Muscle of arm (tissue), 12 donors: ENCODE data around the gene SLC34A1. TPM values are rescaled to one million over a fixed set of nuclear protein-coding genes. Genes with fewer than 3 reads are reported as not detected.
A peak's percentile ranks its signal among the peaks of the same experiment; 100 is the strongest.
"Not testable (repeated sequence)": the region's sequence is repeated elsewhere in the genome, so short reads cannot be mapped to it uniquely, and the experiment has no call there.

Experiments used
- DNase-seq: peaks from one replicate; pipeline ENCODE4 v3.0.0-alpha.2; 2013
- polyA plus RNA-seq, 12 donors: library from polyadenylated mRNA; unstranded; fragments of 120-200 nt; gene quantifications; one replicate each; pipeline ENCODE4 v1.2.1, GENCODE V29; 2013; ENCODE audit not compliant: insufficient read length in 12 of 12

SLC34A1 gene
- polyA plus RNA-seq, 12 donors = 0.10 to 1.3 (median 0.14) TPM; not detected in 6

DNA sequence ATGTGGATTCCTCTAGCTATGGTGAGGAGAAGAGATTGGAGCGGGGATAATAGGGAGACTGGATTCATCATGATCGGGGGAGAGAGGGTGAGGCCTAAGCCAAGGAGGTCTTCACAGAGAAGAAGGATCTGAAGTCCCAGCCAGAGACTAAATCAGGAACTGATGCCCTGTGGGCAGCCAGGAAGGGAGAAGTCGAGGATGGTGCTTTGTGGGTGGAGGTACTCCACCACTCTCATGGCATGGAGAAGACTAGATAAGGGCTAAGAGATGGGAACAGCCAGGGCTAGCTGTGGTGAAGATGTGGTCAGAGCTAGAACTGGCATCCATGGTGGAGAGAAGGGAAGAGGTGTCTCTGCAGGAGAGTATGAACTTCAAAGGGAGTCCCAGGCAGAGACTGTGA lies 29.5 kb upstream of the SLC34A1 start:
- DNase-seq = no peak

DNA sequence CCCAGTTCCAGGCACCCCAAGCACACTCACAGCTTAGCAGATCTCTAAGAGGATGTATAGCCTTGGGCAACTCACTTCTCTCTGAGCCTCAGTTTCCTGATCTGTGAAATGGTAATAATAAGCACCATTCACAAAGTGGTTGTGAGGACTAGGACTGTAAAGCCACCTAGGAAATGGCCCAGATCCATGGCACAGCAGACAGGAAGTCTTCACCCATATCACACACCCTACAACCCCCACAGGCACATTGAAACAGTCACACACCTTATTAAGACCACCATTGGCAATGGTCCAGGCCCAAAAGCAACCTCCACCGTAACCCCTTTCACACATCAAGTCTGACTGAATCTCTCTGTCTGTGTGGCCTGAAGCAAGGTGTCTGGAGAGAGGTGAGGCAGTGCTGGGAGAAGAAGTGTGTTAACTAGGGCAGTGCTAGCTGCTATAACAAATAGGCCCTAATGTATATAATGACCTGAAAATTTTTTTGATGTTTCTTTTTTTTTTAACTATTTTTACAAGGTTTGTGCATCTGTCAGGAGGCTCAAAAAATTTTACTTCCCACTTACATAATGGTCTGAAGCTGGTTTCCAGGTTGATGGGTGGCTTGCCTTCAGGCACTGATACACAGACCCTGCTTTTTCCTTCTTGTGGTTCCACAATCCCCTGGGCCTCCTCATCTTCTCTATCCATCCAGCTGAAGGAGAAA lies 28.9 kb upstream of the SLC34A1 start:
- no peak for DNase-seq

DNA sequence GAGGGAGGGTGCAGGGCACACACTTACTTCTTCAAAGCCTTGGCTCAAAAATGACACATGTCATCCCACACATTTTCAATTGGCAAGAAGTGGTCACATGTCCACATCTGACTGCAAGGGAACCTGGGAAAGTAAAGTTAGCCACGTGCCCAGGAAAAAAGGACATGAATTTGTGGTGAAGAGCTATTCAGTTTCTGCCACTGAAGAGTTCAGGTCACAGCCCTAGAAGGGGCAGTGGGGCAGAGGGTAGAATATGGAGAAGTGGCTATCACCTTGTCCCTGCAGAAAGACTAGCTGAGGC lies 28.4 kb upstream of the SLC34A1 start:
- DNase-seq = no peak

DNA sequence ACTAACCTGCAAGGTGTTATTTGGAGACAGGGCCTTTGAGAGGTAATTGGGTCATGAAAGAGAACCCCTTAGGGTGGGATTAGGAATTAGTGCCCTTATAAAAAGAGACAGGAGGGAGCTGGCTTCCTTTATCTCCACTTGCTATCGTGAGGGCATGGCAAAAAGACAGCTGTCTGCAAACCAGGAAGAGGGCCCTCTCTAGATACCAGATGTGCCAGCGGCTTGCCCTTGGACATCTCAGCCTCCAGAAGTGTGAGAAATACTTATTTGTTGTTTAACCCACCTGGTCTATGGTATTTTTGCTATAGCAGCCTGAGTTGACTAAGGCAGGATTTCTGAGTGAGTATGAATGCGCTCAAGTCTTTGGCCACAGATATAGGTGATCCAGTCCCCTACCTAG lies 27.5 kb upstream of the SLC34A1 start:
- DNase-seq = no peak

DNA sequence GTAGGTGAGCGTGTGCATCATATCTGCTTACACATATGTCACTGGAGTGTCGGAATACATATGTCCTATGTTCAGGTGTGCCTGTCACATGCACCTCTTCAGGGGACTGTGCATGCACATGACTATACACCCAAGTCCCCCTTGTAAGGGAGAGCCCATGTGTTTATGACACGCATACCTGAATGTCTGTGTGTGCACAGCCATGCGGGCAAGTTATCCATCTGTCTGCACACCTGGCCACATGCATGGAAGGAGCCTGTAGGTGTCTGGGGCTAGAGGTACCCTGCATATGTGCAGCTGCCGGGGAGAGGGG lies 27.1 kb upstream of the SLC34A1 start:
- DNase-seq = no peak

DNA sequence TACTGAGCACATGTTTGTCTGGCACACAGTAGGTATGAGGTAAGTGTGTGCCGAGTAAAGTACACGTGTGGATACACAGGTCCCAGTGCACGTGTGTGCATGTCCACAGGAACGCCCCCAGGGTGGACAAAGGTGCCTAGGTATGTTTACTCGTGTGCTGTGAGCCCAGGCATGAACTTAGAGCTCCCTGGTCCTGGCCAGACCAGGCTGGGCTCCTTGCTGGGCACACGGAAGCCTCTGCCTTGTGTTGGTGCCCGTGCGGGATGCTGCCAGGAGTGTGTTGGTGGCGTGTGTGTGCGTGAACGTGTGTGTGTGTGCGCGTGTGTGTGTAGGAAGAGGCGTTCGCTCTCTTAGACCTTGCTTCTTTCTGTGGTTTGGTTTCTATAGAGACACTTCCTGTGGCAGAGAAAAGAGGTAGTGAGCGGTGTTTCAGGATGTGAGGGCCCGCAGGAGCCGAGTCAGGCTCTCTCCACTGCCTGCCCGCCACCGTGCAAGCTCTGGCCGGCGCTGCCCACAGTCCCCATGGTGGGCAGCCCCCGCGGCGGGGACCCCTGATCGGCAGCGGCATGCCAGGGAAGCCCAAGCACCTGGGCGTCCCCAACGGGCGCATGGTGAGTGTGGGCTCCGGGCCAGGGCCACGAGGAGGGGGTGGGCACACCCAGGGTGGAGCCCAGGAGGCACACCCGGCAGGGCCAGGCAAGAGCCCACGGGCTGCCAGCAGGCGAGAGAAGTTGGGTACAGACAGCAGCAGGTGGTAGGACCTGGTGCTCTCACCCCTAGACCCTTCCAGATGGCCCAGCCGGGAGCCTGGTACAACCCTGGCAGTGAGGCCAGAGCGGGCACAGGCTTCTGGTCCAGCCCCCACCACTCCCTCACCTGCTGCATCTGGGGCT lies 26.5 kb upstream of the SLC34A1 start, which contains the start of gene RGS14:
TSS of gene RGS14 (plus strand) at position 466 of the 893 bp plus-strand sequence. CDS start at position 567, 101 bp downstream.
- DNase-seq = no peak

DNA sequence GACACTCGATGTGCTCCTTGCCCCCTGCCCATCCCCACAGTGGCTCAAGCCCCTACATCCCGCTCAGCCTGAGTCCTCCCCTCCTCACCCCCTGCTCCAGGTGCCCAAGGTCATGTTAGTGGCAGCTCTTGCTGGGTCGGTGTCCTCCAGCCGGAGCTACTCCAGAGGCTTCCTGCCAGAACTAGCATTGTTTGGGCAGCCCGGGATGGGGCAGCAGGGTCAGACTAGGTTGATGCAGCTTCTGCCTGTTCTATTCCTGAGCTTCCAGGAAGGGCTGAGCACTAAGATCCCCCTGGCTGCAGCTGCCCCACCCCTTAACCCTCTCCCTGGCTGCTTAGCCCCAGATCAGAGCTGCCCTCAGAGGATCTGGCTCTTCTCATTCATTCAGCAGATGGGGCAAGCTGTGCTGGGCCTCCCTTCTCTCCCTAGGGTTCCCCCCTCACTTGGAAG lies 25.8 kb upstream of the SLC34A1 start:
- no peak for DNase-seq

DNA sequence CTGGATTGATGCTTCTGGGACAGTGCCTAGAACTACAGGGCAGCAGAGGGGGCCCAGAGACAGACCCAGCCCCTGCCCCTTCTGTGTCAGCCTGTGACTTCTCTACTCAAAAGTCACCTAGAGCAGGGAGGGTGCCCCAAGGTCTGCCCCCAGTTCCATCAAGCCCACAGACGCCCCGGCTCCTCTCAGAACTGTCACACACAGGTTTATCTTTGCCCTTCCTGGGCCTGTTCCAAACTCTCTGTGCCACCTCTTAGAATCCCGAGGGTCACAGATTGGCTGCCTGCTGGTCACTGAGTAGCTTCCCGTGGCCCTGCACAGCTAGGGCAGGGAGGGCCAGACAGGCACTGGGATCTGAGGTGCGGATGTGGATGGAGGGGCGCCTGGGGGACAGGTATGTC lies 24.8 kb upstream of the SLC34A1 start:
- no peak for DNase-seq

DNA sequence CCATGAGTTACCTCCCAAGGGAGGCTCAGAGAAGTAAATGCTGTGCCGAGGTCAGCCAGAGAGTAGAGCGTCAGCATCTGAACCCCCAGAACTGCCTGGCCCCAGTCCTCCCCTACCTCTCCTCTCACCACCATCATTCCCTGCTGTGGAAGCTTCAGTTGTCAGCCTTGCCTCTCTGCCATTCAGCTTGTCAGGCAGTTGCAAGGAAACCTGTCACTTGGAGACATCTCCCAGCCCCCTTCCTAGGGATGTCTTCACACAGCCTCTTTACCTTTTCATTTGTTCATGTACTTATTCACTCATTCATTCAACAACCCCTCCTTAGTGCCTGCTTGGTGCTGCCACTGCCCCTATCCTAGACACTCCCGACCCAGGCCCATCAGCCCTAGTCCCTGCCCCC lies 24.4 kb upstream of the SLC34A1 start:
- DNase-seq = no peak

DNA sequence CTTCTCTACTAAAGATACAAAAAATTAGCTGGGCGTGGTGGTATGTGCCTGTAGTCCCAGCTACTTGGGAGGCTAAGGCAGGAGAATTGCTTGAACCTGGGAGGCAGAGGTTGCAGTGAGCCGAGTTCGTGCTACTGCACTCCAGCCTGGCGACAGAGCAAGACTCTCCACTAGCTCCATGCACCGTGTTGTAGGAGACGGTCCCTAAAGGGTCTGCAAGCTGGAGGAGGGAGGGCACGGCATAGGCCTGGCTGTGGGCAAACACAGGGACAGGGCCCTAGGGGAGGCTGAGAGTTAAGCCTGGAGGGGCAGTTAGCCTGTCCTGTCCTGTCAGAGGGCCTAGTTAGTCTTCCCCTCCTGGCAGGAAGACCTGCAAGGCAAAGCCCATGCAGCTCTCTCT lies 23.5 kb upstream of the SLC34A1 start:
- not testable (repeated sequence) for DNase-seq

DNA sequence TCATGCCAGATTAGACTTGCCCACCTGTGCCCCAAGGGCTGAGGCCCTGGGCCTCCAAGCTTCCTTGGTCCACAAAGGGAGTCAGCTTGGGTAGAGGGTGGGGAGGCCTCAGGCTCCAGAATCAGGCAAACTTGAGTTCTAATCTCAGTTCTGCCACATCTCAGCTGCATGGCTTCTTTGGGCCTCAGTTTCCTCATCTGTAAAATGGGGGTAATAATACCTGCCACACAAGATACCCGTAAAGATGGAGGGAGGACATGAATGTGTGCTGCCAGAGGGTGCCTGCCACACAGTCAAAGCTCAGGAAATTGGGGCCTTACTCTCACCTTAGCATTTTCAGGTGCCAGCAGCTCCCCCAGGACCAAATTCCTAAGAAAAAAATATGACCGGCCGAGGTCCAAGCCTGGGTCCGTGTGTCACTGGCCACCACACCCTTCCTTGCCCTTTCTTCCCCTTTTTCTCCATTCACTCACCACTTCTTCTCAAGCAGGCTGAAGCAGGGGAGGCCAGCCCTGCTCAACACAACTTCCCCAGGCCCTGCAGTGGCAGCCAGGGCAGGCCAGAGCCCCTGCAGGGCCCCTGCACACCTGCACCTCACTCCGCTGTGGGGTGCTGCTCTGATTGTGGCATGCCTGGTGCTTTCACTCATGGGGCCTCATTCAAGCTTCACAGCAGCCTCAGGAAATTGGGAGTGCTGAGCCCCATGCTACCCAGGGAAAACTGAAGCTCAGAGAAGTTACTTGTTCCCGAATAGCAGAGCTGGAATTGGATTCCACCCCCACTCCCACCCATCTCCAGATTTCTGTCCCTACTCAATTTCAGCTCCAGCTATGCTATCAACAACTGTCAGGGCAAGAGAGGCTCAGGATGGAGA lies 22.6 kb upstream of the SLC34A1 start:
- DNase-seq = no peak

DNA sequence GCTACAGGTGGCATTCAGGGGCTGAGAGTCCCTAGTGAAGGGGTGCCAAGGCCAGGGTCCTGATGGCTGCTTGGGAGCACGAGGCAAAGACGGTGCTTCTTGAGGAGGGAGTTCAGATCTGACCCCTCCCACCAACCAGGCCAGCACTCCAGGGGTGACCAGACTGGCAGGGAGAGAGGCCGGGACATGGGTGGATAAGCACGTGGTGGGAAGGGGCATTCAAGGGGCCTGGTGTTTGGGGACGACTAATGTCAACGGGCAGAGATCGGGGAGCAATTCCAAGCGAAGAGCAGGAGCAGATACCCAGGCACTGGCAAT lies 22.0 kb upstream of the SLC34A1 start:
- DNase-seq = no peak

DNA sequence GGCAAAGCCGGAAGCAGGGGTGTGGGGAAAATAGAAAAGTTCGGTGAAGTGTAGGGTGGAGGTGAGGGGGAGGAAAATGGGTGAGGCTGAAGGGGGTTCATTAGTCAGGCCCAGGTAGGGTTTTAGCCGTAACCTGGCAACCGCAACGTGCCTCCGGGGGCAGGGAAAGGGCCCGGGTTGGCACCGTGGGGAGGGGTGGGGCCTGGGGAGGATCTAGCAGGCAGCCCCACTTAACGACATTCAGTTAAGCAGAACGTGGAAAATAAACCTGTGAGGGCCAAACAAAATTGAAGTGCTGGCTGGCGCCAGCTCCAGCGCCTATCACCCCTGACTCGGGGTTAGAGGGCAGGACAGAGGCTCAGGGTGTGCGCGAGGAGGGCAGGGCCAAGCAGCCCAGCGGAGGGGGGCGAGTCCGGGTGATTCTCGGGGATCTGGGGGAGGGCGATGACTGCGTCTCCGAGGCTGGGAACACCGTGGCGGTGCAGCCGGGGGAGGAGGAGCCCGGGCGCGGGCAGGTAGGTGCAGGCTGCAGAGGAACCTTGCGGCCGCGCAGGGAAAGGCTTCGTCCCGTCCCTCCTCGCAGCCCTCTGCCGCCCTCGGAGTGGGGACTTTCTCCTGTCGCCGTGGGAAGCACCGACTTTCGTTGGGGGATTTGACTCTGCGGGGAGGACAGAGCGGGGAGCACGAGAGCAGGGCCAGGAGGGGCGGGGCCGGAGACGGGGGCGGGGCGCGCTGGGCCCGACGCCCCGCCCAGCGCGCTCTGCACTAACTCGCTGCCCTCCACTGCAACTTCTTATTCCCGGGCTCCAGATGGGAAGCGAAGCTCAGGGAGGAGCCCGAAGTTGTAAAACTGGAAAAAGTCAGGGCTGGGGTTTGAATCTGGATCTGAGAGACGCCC lies 21.4 kb upstream of the SLC34A1 start:
- no peak for DNase-seq

DNA sequence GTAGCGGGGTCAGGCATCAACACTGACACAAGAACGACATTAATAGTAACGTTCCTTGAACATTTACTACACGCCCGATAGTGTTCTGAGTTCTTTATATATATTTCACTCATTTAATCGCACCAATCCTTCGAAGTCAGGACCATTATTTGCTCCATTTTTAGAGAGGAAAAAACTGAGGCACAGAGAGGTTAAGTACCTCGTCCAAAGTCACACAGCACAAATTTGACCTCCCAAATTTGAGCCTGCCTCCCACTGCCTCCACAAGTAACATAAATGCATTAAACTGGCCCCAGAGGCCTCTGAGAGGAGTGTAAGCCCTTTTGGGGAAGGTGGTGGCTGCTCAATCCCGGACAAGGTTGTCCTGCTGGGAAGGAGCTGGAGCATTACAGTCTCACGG lies 20.7 kb upstream of the SLC34A1 start:
- DNase-seq = no peak

DNA sequence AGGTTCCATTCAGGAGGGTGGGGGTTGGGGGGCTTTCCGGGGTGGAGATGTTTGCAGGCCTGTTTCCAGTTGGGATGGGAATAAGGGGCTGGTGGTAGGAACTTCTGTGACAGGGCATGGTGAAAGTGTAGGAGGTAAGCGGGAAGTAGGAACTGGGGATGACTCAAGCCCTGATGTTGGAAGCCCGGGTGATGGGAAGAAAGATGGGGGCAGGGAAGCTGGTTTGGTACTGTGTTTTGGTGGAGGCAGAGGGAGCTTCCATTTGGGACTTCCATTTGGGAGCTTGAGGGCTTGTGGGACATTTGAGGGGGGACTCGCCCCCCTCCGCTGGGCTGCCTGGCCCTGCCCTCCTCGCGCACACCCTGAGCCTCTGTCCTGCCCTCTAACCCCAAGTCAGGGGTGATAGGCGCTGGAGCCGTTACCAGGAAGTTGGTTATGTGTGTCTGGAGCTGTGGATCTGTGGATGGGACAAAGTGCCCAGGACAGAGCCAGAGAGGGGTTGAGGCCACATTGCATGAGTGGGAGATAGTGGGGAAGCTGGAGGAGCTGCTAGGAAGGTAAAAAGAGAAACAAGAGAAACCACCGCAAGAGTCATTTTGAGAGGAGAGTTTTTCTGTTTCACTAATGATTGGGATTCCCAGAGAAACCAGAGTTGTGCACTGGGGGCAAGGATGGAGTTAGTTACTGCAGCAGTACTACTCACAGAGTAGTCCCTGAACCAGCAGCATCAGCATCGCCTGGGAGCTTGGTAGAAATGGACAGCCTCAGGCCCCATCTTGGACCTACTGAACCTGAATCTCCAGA lies 19.9 kb upstream of the SLC34A1 start:
- DNase-seq = no peak

DNA sequence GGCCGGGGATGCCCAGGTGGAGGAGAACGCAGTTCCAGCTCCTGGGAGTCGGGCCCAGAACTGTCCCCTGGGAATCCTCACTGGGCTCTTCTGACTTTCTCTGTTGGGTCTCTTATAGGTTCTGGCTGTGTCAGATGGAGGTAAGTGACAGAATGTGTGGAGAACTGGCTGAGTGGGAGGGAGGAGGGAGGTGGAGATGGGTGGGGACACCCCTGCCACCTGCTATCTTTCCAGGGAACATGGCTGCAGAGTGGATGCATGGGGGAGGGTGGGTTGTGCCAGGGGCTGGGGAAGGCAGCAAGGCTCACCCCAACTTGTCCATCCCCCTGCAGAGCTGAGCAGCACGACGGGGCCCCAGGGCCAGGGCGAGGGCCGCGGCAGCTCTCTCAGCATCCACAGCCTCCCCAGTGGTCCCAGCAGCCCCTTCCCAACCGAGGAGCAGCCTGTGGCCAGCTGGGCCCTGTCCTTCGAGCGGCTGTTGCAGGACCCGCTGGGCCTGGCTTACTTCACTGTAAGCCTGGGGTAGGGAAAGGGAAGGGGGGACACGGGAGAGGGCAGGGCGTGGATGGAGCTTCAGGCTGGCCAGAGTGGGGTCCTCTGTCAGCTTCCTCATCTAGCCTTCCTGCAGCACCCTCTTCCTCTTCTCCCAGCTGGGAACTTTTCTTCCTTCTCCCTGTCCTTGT lies 18.2 kb upstream of the SLC34A1 start:
- DNase-seq = no peak

DNA sequence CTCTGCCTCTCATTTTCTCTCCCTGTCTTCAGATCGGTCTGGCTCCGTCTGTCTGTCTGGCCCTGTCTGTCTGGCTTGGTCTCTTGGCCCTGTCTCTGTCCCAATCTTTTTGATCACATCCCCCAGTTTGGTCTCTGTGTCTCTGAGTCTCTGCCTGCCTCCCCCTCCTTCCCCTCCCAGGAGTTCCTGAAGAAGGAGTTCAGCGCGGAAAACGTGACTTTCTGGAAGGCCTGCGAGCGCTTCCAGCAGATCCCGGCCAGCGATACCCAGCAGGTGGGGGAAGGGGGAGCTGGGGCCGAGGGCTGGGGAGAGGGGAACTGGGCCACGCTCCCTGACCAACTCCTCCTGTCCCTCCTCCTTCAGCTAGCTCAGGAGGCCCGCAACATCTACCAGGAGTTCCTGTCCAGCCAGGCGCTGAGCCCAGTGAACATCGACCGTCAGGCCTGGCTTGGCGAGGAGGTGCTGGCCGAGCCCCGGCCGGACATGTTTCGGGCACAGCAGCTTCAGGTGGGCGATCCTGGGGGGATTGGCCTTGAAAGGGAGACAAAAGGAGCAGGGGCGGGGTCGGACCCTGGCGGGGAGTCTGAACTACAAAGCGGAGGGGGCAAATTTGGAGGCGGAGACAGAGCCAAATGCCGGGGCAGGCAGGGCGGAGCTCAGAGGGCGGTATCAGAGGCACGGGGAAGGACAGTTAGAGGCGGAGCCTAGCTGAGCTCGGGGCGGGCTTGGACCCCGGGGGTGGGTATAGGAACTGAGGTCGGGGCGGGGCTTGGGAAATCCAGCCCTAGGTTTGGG lies 17.5 kb upstream of the SLC34A1 start:
- DNase-seq = peak; percentile 91

DNA sequence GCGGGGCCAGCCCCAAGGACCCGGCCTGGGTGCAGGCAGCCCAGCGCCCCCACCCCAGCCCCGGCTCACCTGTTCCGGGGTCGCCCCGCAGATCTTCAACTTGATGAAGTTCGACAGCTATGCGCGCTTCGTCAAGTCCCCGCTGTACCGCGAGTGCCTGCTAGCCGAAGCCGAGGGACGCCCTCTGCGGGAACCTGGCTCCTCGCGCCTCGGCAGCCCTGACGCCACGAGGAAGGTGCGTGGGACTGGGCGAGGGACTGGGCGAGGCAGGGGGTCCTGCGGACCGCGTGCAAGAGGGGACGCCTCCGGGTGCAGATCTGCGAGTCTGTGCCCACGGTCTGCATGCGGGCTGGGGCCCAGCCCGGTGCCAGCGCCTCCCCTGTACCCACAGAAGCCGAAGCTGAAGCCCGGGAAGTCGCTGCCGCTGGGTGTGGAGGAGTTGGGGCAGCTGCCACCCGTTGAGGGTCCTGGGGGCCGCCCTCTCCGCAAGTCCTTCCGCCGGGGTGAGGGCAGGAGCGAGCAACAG lies 16.8 kb upstream of the SLC34A1 start:
- DNase-seq = no peak
